Large intestine (tissue), 3 donors: ENCODE measurements around the gene AGPAT4. TPM values are rescaled to one million over a fixed set of nuclear protein-coding genes. Genes with fewer than 3 reads are reported as not detected.

Source experiments
- DNase-seq, 2 donors: peaks; one replicate each; pipeline versions ENCODE4 v3.0.0 to v3.0.0-alpha.2; 2013
- H3K27ac ChIP-seq: one replicate; pipeline ENCODE4 v1.5.1; 2013; ENCODE audit warnings: low read length
- H3K27me3 ChIP-seq: 2 replicates; pipeline ENCODE4 v1.6.1; 2013; ENCODE audit warnings: low read length; ENCODE audit not compliant: control insufficient read depth, insufficient read depth
- H3K36me3 ChIP-seq: 2 replicates; pipeline ENCODE4 v1.6.1; 2013; ENCODE audit warnings: low read length; ENCODE audit not compliant: control insufficient read depth, insufficient read depth
- H3K4me1 ChIP-seq: one replicate; pipeline ENCODE4 v1.6.1; 2013; ENCODE audit warnings: low read length; ENCODE audit not compliant: control insufficient read depth, insufficient read depth
- H3K4me3 ChIP-seq: one replicate; pipeline ENCODE4 v1.5.1; 2013; ENCODE audit warnings: low read length
- H3K9me3 ChIP-seq: one replicate; pipeline ENCODE4 v1.6.1; 2013; ENCODE audit warnings: mild to moderate bottlenecking, low read depth, low read length, moderate library complexity; ENCODE audit not compliant: control insufficient read depth
- WGBS: methylation state at CpG from one replicate; pipeline ENCODE4 v1.1.5; 2013; ENCODE audit warnings: low lambda C conversion rate; ENCODE audit not compliant: insufficient coverage; 5-methylcytosine and 5-hydroxymethylcytosine counted together
- polyA plus RNA-seq: library from polyadenylated mRNA; unstranded; fragments of 120-200 nt; gene quantifications from one replicate; pipeline ENCODE4 v1.2.1, GENCODE V29; 2013

The AGPAT4 gene
- polyA plus RNA-seq, 1 donor, result 6.8 TPM

DNA sequence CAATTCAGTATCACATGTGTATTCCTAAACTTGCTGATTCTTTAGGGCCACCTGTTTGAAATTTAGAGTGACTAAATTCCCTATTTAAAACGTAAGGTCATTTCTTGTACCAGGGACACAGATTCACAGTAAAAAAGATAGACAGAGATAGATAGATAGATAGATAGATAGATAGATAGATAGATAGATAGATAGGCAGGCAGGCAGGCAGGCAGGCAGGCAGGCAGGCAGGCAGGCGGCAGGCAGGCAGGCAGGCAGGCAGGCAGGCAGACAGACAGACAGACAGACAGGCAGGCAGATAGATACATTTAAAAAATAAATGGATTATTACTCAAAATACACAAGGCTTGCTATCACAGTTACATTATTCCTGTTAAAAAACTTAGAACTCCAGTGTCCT is 54.2 kb downstream of the AGPAT4 start:
- no peaks in the 10 kb centered on the region for H3K27me3 ChIP-seq
- no peak overlapping the region for H3K4me3 ChIP-seq
- H3K9me3 ChIP-seq, result peaks cover 2% of the 10 kb centered on the region
- WGBS, result 80% methylated on average over 1 of the region's 2 CpGs
- H3K4me1 ChIP-seq, result no peaks in the 10 kb centered on the region
- no peak overlapping the region for H3K27ac ChIP-seq
- no peaks in the 10 kb centered on the region for H3K36me3 ChIP-seq
- DNase-seq, result no peak

- no peaks in the 10 kb centered on the region for H3K36me3 ChIP-seq
- no peaks in the 10 kb centered on the region for H3K4me1 ChIP-seq
- WGBS, result 100% methylated on average over 1 of the region's 5 CpGs
- H3K4me3 ChIP-seq, result no peak overlapping the region
- no peak for DNase-seq
- peaks cover 2% of the 10 kb centered on the region for H3K9me3 ChIP-seq
- H3K27me3 ChIP-seq, result no peaks in the 10 kb centered on the region
- no peak overlapping the region for H3K27ac ChIP-seq
These were observed 55.6 kb downstream of the AGPAT4 start for GRCh38 chr6:161218222-161218621.

- no peaks in the 10 kb centered on the region for H3K4me1 ChIP-seq
- no peaks in the 10 kb centered on the region for H3K36me3 ChIP-seq
- peaks cover 2% of the 10 kb centered on the region for H3K9me3 ChIP-seq
- no peak overlapping the region for H3K27ac ChIP-seq
- DNase-seq, result no peak
- no peaks in the 10 kb centered on the region for H3K27me3 ChIP-seq
- no peak overlapping the region for H3K4me3 ChIP-seq
- no CpG with 5 or more reads among the region's 5 CpGs for WGBS
These were observed 56.2 kb downstream of the AGPAT4 start for GRCh38 chr6:161217628-161218027.

- Histone ChIP-seq H3K27ac (no peak overlapping the region), H3K27me3 (no peaks in the 10 kb centered on the region), H3K4me1 (no peaks in the 10 kb centered on the region), H3K36me3 (no peaks in the 10 kb centered on the region), H3K4me3 (no peak overlapping the region), H3K9me3 (peaks cover 2% of the 10 kb centered on the region)
- DNase-seq, result no peak
- no CpG with 5 or more reads among the region's 20 CpGs for WGBS
These were observed 57.1 kb downstream of the AGPAT4 start for GRCh38 chr6:161216616-161217205.

DNA sequence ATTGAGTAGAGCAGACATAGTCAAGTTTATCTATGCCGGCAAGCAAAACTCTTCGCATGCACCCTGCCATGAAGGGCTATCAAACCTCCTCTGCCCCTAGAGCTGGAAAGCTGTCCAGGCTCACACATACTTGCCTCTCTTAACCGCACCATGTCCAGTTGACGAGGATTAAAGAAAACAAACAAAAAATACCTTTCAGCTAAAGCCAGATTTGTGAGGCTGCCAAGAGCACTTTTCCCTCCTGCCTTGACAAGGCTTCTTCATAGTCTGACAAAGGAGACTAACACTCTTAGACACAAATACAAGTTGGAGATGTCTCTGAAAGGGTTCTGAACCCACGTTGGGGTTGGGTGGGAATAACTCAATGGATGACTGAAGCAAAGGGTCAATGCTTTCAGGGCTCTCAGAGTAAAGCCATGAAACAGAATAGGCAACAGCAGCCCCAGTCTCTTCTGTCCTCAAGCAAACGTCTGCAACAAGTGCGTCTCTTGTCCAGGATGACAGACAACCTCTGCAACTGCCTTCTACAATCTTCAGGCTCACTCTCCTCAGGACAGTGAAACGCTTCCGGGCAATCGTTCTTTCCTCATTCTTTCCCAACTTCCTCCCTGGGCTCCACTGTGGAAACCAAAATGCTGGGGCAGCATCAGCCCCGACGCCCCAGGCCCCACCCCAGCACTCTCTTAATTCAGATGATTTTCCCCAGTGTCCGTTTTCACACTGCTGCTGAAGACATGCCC is 57.8 kb downstream of the AGPAT4 start:
- Histone ChIP-seq H3K27ac (no peak overlapping the region), H3K27me3 (no peaks in the 10 kb centered on the region), H3K4me3 (no peak overlapping the region), H3K36me3 (no peaks in the 10 kb centered on the region), H3K9me3 (peaks cover 2% of the 10 kb centered on the region), H3K4me1 (no peaks in the 10 kb centered on the region)
- DNase-seq, result no peak
- 100% methylated on average over 5 of the region's 13 CpGs for WGBS

DNA sequence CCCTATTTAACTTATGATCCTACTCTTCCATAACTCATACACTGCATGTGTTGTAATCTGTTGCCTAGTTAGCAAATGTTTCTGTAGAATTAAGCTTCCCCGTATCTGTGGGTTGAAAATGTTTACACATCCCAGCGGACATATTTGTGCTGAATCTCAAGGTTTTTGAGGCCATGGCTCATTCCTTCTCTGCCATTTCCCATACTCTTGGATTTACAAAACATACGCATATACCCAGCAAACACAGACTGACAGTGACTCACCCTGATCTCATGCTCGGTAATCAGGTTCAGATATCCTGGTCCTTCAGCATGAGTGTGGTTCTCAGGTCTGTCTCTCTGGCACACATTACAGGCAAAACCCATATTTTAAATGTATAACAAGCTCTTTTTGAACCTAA is 58.7 kb downstream of the AGPAT4 start:
- Histone ChIP-seq H3K27me3 (no peaks in the 10 kb centered on the region), H3K36me3 (no peaks in the 10 kb centered on the region), H3K4me3 (no peak overlapping the region), H3K4me1 (no peaks in the 10 kb centered on the region), H3K9me3 (peaks cover 2% of the 10 kb centered on the region), H3K27ac (no peak overlapping the region)
- no CpG with 5 or more reads among the region's 4 CpGs for WGBS
- DNase-seq, result no peak

DNA sequence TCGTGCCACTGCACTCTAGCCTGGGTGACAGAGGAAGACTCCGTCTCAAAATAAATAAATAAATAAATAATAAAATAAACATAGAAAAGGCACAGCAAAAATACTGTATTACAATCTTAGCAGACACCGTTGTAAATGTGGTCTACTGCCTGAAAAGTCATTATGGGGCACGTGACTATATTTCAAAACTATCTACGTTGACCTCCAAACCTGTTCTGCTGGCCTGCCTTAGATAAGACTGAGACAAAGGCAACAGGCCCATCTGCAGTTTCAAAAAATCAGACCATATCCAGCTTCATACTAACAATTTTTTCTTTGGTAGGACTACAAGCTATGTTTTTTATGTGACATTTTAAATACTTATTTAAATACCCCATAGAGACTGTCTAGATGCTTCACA is 59.1 kb downstream of the AGPAT4 start:
- Histone ChIP-seq H3K27me3 (no peaks in the 10 kb centered on the region), H3K36me3 (no peaks in the 10 kb centered on the region), H3K27ac (no peak overlapping the region), H3K4me1 (no peaks in the 10 kb centered on the region), H3K9me3 (peaks cover 2% of the 10 kb centered on the region), H3K4me3 (no peak overlapping the region)
- WGBS, result no CpG with 5 or more reads among the region's 5 CpGs
- no peak for DNase-seq

DNA sequence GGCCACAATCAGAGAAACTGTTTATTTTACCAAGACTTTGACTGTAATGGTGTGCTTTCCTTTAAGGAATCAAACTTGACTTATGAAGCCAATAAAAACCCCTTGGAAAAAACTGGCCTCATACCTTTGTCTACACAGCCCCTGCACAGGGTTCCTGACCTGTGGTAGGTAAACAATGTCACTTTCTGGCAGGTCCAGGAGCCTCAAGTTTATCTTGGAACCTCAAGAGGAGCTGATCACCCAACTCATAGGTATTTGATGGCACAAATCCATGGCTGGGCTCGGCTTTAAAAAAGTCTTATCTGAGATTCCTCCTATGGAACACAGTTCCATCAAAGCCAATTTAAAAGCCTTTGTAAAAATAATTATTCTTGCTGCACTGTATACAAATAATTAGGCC is 61.0 kb downstream of the AGPAT4 start:
- Histone ChIP-seq H3K36me3 (no peaks in the 10 kb centered on the region), H3K4me3 (no peak overlapping the region), H3K27me3 (no peaks in the 10 kb centered on the region), H3K9me3 (peaks cover 2% of the 10 kb centered on the region), H3K4me1 (no peaks in the 10 kb centered on the region), H3K27ac (no peak overlapping the region)
- no CpG with 5 or more reads among the region's 1 CpG for WGBS
- DNase-seq, result no peak

GRCh38 chr6:161211380-161212035 is 62.4 kb downstream of the AGPAT4 start:
- no peak for DNase-seq
- Histone ChIP-seq H3K9me3 (peaks cover 2% of the 10 kb centered on the region), H3K4me3 (no peak overlapping the region), H3K27ac (no peak overlapping the region), H3K4me1 (no peaks in the 10 kb centered on the region), H3K36me3 (no peaks in the 10 kb centered on the region), H3K27me3 (no peaks in the 10 kb centered on the region)
- WGBS, result 89% methylated on average over 3 of the region's 3 CpGs

DNA sequence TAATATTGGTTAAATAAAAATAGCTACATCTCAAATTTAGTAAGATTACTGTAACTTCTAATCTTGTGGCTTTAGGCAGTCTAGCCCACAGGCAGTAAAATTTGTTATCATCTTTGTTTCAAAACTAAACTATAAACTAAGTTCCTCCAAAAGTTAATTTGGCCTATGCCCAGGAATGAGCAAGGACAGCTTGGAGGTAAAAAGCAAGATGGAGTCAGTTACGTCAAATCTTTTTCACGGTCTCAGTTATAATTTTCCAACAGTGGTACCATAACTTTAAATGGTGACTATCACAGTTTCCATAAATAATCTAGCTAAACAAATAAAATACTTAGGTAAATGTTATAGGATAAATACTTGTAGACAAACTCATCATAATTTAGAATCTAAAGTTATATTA is 63.0 kb downstream of the AGPAT4 start:
- no CpG with 5 or more reads among the region's 2 CpGs for WGBS
- DNase-seq, result no peak
- Histone ChIP-seq H3K4me3 (no peak overlapping the region), H3K36me3 (no peaks in the 10 kb centered on the region), H3K27ac (no peak overlapping the region), H3K27me3 (no peaks in the 10 kb centered on the region), H3K4me1 (no peaks in the 10 kb centered on the region), H3K9me3 (no peaks in the 10 kb centered on the region)
